K562 (cell line): Measurements from ENCODE around the gene P3H4. TPM values are rescaled to one million over a fixed set of nuclear protein-coding genes. Genes with fewer than 3 reads are reported as not detected.

Experiments used
- BRCA1 ChIP-seq, 2 experiments: fragments of 450-650 bp in 1 of 2; sonication (generic) in 1 of 2; formaldehyde crosslinking in 1 of 2; IDR thresholded peaks; 2 replicates each; pipeline versions ENCODE4 v1.5.0 to v1.6.1; 2017 to 2020; ENCODE audit warnings: mild to moderate bottlenecking in 1 of 2, missing genetic modification reagents in 1 of 2
- FOXK2 ChIP-seq, 2 experiments: fragments of 450-650 bp; IDR thresholded peaks in 1 of 2; conservative IDR thresholded peaks in 1 of 2; 2 replicates each; pipeline ENCODE4 v1.6.1; 2016; ENCODE audit warnings: low read depth in 2 of 2, mild to moderate bottlenecking in 1 of 2
- KHSRP ChIP-seq: fragments of 450-650 bp; IDR thresholded peaks from 2 replicates; pipeline ENCODE4 v1.6.1; 2017
- MAFF ChIP-seq: IDR thresholded peaks from 2 replicates; pipeline ENCODE4 v1.6.1; 2012; ENCODE audit warnings: low read length, improper control_type of control experiment
- MAZ ChIP-seq, 2 experiments: fragments of 450-650 bp in 1 of 2; sonication (generic) in 1 of 2; formaldehyde crosslinking; IDR thresholded peaks in 1 of 2; conservative IDR thresholded peaks in 1 of 2; 2 replicates each; pipeline versions ENCODE4 v1.4.0 to v1.5.0; 2020; ENCODE audit warnings: mild to moderate bottlenecking in 1 of 2, missing genetic modification reagents in 1 of 2
- PTBP1 ChIP-seq: fragments of 200-400 bp; formaldehyde crosslinking; IDR thresholded peaks from 2 replicates; pipeline ENCODE4 v1.6.1; 2017; ENCODE audit warnings: low read depth, low read length
- RBM15 ChIP-seq: fragments of 200-400 bp; formaldehyde crosslinking; IDR thresholded peaks from 2 replicates; pipeline ENCODE4 v1.6.1; 2018; ENCODE audit warnings: mild to moderate bottlenecking, low read length, moderate library complexity; ENCODE audit not compliant: insufficient read depth
- SMARCB1 ChIP-seq: IDR thresholded peaks from 2 replicates; pipeline ENCODE4 v1.6.1; 2011; ENCODE audit warnings: improper control_type of control experiment, low read depth; ENCODE audit not compliant: insufficient read length
- SUPT5H ChIP-seq: fragments of 450-650 bp; IDR thresholded peaks from 2 replicates; pipeline ENCODE4 v1.6.1; 2016
- TCF3 ChIP-seq: sonication (generic); formaldehyde crosslinking; IDR thresholded peaks from 2 replicates; pipeline ENCODE4 v1.4.0; 2020; ENCODE audit warnings: mild to moderate bottlenecking, missing genetic modification reagents
- ZBED1 ChIP-seq: IDR thresholded peaks from 2 replicates; pipeline ENCODE4 v1.6.1; 2014
- ZNF316 ChIP-seq: fragments of 450-650 bp; IDR thresholded peaks from 2 replicates; pipeline ENCODE4 v1.6.1; 2016
- ZNF551 ChIP-seq: fragments of 250-450 bp; sonication (Bioruptor Pico); IDR thresholded peaks from 2 replicates; pipeline ENCODE4 v1.5.0; 2021; ENCODE audit warnings: mild to moderate bottlenecking, moderate library complexity
- ZNF644 ChIP-seq: fragments of 200-800 bp; sonication (Bioruptor generic); IDR thresholded peaks from 2 replicates; pipeline ENCODE4 v1.6.1; 2016; ENCODE audit warnings: low read depth, missing genetic modification characterization, missing compliant biosample characterization
- ZNF77 ChIP-seq: fragments of 250-450 bp; sonication (Bioruptor Pico); IDR thresholded peaks from 2 replicates; pipeline ENCODE4 v1.5.0; 2020
- polyA plus RNA-seq, 8 experiments: library from polyadenylated mRNA; depleted of rRNA in 4 of 8; stranded (reverse) in 5 of 8; unstranded in 3 of 8; fragments of >200 nt; fragmentation: Nextera tagmentation in 2 of 8; fragmentation: Illumina TruSeq in 1 of 8; extraction: Ambion mirVana in 2 of 8; extraction: Trizol in 1 of 8; gene quantifications; 2 replicates each; pipeline versions ENCODE4 v1.2.1 to v1.2.3, GENCODE V29; 2011 to 2014; ENCODE audit warnings: inconsistent platforms in 1 of 8, missing spikeins in 1 of 8
- total RNA-seq, 7 experiments: library from RNA; depleted of rRNA in 6 of 7; stranded (reverse); fragments of >200 nt in 6 of 7; fragmentation: Illumina TruSeq in 2 of 7; extraction: Trizol in 2 of 7; gene quantifications; 2 replicates each; pipeline versions ENCODE4 v1.2.1 to v1.2.3, GENCODE V29; 2011 to 2021; ENCODE audit warnings: low replicate concordance in 1 of 7
- TF ChIP-seq, protein P1 (sequence below): fragments of 450-650 bp; IDR thresholded peaks from 2 replicates; pipeline ENCODE4 v1.6.1; 2018; ENCODE audit not compliant: partially characterized antibody
- TF ChIP-seq, protein P2 (sequence below): fragments of 450-650 bp; IDR thresholded peaks from one replicate; pipeline ENCODE4 v1.6.1; 2018; ENCODE audit warnings: mild to moderate bottlenecking, moderate library complexity; ENCODE audit not compliant: partially characterized antibody
- TF ChIP-seq, protein P3 (sequence below): sonication (generic); formaldehyde crosslinking; IDR thresholded peaks from 2 replicates; pipeline ENCODE4 v1.8.0; 2023; ENCODE audit warnings: missing genetic modification reagents, mild to moderate bottlenecking, borderline replicate concordance

P3H4 gene
- total and polyA plus RNA-seq, 9 of the 15 experiments (the other 6 are each of a cell fraction or from before 2014, with no cell fraction given) = 0.10 to 3.7 (median 1.0) TPM

DNA sequence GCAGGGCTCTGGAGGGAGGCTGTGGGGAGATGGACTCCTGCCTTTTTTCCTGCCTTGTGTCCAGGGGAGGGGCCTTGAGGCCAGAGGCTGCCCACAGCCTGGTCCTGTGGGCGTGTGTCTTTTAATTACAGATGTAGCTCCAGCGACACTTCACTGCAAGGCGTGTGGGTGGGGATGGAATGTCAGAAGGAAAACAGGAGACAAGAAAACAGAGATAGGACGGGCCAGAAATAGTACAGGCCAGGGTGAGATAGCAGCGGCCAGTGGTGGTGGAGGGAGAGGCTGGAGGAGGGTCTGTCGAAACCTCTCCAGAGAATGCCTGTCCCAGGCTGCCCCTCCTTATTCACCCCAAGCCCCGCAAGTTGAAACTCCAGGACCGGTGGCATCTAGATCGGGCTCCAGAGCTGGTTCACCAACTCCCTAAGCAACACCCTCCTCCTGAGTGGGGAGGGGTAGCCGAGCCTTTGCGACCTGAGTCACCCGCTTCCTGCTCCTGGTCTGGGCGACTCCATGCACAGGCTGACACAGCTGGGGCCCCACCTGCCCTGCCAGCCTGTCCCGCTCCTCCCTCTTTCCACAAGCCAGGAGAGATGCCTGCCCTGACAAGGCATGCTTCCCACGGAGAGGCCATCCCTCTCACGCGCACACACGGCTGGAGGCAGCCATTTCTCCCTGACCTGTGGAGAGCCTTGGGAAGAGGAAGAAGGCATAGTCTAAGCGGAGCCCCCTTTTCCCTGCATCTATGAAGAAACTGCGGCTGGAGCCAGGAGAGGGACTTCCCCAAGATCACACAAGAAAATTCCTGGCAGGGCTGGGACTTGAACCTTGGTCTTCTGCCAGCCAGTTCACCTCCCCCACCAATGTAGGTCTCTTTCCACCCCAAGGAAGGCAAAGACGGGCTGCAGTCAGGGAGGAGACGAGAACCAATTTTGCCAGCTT, 18.6 kb downstream of the P3H4 start (continued):
- TF ChIP-seq, protein P1, sequence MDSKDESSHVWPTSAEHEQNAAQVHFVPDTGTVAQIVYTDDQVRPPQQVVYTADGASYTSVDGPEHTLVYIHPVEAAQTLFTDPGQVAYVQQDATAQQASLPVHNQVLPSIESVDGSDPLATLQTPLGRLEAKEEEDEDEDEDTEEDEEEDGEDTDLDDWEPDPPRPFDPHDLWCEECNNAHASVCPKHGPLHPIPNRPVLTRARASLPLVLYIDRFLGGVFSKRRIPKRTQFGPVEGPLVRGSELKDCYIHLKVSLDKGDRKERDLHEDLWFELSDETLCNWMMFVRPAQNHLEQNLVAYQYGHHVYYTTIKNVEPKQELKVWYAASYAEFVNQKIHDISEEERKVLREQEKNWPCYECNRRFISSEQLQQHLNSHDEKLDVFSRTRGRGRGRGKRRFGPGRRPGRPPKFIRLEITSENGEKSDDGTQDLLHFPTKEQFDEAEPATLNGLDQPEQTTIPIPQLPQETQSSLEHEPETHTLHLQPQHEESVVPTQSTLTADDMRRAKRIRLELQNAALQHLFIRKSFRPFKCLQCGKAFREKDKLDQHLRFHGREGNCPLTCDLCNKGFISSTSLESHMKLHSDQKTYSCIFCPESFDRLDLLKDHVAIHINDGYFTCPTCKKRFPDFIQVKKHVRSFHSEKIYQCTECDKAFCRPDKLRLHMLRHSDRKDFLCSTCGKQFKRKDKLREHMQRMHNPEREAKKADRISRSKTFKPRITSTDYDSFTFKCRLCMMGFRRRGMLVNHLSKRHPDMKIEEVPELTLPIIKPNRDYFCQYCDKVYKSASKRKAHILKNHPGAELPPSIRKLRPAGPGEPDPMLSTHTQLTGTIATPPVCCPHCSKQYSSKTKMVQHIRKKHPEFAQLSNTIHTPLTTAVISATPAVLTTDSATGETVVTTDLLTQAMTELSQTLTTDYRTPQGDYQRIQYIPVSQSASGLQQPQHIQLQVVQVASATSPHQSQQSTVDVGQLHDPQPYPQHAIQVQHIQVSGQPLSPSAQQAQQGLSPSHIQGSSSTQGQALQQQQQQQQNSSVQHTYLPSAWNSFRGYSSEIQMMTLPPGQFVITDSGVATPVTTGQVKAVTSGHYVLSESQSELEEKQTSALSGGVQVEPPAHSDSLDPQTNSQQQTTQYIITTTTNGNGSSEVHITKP = peak; percentile 91
- TF ChIP-seq BRCA1 (IDR thresholded peaks at IDR 0.05) = no peak
- no peak for TF ChIP-seq BRCA1 (CRISPR knock-in tag; IDR thresholded peaks at IDR 0.05)
- peak; percentile 84 to 86 for TF ChIP-seq FOXK2 (conservative IDR thresholded peaks at IDR 0.05 in 1 of 2, IDR thresholded peaks at IDR 0.05 in 1 of 2; ENCODE audit: low read depth in 2 of 2)
- no peak for TF ChIP-seq ZNF77 (CRISPR knock-in tag)
- TF ChIP-seq ZNF316 = no peak
- 0 out of 2 replicates have a peak, but pooled peaks have one; percentile 47 for TF ChIP-seq ZBED1
- TF ChIP-seq, protein P2, sequence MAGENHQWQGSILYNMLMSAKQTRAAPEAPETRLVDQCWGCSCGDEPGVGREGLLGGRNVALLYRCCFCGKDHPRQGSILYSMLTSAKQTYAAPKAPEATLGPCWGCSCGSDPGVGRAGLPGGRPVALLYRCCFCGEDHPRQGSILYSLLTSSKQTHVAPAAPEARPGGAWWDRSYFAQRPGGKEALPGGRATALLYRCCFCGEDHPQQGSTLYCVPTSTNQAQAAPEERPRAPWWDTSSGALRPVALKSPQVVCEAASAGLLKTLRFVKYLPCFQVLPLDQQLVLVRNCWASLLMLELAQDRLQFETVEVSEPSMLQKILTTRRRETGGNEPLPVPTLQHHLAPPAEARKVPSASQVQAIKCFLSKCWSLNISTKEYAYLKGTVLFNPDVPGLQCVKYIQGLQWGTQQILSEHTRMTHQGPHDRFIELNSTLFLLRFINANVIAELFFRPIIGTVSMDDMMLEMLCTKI = no peak
- no peak for TF ChIP-seq PTBP1
- peak; percentile 50 for TF ChIP-seq TCF3 (CRISPR knock-in tag)
- peak; percentile 70 for TF ChIP-seq SUPT5H
- no peak for TF ChIP-seq KHSRP
- TF ChIP-seq MAFF = no peak
- TF ChIP-seq SMARCB1 = no peak
- no peak for TF ChIP-seq RBM15
- TF ChIP-seq ZNF551 (CRISPR knock-in tag) = no peak
- TF ChIP-seq, protein P3, sequence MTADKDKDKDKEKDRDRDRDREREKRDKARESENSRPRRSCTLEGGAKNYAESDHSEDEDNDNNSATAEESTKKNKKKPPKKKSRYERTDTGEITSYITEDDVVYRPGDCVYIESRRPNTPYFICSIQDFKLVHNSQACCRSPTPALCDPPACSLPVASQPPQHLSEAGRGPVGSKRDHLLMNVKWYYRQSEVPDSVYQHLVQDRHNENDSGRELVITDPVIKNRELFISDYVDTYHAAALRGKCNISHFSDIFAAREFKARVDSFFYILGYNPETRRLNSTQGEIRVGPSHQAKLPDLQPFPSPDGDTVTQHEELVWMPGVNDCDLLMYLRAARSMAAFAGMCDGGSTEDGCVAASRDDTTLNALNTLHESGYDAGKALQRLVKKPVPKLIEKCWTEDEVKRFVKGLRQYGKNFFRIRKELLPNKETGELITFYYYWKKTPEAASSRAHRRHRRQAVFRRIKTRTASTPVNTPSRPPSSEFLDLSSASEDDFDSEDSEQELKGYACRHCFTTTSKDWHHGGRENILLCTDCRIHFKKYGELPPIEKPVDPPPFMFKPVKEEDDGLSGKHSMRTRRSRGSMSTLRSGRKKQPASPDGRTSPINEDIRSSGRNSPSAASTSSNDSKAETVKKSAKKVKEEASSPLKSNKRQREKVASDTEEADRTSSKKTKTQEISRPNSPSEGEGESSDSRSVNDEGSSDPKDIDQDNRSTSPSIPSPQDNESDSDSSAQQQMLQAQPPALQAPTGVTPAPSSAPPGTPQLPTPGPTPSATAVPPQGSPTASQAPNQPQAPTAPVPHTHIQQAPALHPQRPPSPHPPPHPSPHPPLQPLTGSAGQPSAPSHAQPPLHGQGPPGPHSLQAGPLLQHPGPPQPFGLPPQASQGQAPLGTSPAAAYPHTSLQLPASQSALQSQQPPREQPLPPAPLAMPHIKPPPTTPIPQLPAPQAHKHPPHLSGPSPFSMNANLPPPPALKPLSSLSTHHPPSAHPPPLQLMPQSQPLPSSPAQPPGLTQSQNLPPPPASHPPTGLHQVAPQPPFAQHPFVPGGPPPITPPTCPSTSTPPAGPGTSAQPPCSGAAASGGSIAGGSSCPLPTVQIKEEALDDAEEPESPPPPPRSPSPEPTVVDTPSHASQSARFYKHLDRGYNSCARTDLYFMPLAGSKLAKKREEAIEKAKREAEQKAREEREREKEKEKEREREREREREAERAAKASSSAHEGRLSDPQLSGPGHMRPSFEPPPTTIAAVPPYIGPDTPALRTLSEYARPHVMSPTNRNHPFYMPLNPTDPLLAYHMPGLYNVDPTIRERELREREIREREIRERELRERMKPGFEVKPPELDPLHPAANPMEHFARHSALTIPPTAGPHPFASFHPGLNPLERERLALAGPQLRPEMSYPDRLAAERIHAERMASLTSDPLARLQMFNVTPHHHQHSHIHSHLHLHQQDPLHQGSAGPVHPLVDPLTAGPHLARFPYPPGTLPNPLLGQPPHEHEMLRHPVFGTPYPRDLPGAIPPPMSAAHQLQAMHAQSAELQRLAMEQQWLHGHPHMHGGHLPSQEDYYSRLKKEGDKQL (CRISPR knock-in tag) = no peak
- TF ChIP-seq MAZ (CRISPR knock-in tag; conservative IDR thresholded peaks at IDR 0.05 in 1 of 2, IDR thresholded peaks at IDR 0.05 in 1 of 2) = 0 out of 4 replicates have a peak, but pooled peaks have one; percentile 28
- peak; percentile 76 for TF ChIP-seq ZNF644 (tag)
